HG02884 (cell line): Measurements from ENCODE around the gene FASN.
A peak's percentile ranks its signal among the peaks of the same experiment; 100 is the strongest.
"Not testable (repeated sequence)": the region's sequence is repeated elsewhere in the genome, so short reads cannot be mapped to it uniquely, and the experiment has no call there.

ENCODE experiments used
- ATAC-seq: cut with Tn5 transposase; IDR thresholded peaks from one replicate; pipeline ENCODE4 v1.9.1; 2021; ENCODE audit warnings: mild to moderate bottlenecking, moderate library complexity; ENCODE audit not compliant: unreplicated experiment

The FASN gene

DNA sequence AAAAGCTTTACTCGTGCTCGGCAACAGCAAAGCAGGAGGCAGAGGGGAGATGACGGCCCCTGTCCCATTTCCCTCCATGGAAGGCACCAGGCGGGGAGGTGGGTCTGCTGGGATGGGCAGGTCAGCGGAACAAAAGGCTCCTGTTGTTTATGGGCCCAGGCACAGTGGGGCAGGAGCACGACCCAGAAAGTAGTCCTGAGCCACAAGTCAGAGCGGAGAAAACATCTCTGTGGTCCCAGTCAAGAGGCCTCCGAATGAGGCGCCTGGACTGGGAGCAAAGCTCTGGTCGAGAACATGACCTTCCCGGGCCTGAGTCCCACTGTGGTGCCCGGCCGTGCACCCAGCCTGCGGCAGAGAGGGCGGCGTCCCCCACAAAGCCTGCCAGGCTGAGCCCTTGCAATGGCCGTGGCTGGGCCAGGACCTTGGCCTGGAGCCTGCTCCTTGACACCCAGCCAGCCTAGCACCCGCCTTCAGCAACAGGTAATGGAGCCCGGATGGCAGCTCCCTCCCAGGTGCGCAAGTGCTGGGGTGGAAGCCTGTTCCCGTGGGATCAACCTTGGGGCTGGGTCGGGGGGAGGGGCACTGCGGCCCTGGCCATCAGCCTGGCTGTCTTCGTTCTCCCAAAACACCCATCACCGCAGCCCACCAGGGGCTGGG is 50.0 kb downstream of the FASN start:
- no peak for ATAC-seq

DNA sequence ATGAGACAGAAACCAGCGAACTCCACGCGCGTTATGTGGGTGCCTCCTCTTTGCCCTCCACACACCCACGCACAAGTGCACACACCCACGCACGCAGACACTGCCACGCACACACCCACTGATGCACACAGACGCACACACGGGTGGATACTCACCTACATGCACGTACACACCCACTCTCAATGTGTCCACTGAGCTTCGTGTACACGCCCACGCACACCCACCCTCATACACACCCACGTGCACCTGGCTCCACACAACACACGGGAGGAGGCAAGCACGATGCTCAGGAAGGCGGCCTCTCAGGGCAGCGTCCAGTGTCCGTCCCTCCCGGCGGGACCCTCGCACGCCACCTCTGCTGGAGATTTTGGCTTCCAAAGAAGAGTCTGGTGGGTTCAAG is 50.7 kb downstream of the FASN start:
- ATAC-seq: no peak

DNA sequence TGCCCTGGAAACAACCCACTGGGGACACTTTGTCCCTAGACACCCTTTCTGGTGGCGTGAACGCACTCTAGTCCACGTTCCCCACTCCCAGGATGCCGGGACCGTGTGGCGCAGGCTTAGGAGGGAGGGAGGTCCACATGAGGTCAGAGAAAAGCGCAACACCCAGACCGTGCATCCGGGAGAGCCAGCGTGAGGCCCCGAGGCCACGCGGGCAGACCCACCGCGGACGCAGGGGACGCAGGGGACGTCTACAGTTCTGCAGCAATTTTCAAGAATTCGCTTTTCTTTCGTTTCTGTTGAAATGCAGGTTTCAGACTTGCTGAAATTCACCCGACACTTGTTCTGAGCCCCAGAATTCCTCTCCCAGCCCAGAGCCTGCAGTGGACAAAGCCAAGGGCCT is 51.1 kb downstream of the FASN start:
- no peak for ATAC-seq

- ATAC-seq: no peak
Measured at GRCh38 chr17:82045936-82046484, 52.0 kb downstream of the FASN start.

DNA sequence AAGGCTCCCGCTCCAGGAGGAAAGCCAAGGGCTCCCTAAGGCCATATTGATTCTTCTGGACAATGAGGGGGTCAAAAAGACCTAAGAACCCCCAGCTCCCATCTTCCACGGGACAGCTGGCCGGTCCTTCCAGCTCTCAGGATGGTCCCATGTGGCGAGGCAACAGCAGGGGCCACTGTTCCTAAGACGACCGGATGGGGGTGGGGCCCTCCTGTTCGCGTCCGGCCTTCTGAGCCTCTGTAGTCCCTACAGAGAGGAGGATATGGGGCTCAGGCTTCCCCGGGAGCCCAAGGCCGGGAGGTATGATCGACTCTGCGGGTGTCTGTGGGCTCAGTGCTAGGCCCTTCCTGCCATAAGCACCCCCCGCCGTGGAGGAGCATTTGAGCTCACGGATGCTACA is 54.5 kb downstream of the FASN start:
- ATAC-seq: no peak

DNA sequence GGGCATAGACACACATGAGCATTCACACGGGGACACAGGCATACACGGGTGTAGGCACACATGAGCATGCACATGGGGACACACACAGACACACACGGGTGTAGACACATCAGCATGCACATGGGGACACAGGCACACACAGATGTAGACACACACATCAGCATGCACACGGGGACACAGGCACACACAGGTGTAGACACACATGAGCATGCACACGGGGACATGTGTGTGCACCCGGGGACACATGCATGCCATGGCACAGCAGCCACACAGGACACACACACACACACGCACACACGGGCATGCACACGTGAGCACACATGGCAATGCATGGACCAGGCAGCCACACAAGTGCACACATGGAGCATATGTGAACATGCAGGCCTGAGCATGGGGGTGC is 55.4 kb downstream of the FASN start:
- ATAC-seq: no peak

GRCh38 chr17:82041144-82041814 is 56.8 kb downstream of the FASN start:
- no peak for ATAC-seq

DNA sequence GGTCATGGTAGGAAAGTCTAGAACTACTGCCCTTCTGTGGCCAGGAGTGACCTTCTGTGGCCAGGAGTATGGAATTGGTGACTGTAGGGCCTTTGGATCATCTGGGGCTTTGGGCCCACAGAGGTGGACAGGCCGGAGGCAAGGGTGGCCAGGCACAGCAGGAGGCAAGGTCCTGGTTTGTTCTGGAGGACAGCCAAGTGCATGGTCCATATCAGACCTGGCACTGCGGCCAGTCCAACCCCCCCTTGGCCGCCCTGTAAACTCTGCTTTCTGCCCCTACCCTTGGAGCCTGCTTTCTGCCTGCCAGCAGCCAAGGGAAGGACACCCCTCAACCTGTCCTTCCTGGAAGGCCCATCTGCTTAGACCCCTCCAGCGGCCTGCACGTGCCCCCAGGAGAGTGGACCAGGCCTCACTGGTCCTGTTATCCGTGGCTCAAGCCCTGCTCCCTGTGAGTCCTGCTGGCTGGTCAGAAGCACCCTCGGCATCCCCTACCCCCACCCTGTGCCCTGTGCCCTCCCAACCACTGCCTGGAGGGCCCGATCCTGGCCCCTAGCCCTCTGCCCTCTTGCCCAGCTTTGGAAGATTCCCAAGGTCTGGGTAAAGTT is 58.2 kb downstream of the FASN start:
- no peak for ATAC-seq

DNA sequence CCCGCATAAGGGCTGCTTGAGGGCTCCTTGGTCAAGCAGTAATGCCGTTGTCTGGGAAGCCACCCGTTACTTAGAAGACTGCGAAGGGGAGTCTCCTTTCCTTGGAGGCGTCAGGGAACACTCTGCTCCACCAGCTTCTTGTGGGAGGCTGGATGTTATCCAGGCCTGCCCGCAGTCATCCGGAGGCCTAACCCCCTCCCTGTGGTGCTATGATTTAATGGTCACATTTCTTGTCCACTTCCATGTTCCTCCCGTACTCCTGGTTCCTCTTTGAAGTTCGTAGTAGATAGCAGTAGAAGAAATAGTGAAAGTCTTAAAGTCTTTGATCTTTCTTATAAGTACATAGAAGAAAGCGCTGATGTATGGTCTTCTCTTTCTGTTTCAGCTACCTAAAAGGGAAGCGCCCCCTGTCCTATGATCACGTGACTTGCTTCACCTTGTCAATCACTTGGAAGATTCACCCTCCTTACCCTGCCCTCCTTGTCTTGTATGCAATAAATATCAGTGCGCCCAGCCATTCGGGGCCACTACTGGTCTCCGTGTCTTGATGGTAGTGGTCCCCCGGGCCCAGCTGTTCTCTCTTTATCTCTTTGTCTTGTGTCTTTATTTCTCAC is 59.1 kb downstream of the FASN start:
- ATAC-seq: not testable (repeated sequence)

GRCh38 chr17:82037889-82038195 is 60.2 kb downstream of the FASN start:
- no peak for ATAC-seq

DNA sequence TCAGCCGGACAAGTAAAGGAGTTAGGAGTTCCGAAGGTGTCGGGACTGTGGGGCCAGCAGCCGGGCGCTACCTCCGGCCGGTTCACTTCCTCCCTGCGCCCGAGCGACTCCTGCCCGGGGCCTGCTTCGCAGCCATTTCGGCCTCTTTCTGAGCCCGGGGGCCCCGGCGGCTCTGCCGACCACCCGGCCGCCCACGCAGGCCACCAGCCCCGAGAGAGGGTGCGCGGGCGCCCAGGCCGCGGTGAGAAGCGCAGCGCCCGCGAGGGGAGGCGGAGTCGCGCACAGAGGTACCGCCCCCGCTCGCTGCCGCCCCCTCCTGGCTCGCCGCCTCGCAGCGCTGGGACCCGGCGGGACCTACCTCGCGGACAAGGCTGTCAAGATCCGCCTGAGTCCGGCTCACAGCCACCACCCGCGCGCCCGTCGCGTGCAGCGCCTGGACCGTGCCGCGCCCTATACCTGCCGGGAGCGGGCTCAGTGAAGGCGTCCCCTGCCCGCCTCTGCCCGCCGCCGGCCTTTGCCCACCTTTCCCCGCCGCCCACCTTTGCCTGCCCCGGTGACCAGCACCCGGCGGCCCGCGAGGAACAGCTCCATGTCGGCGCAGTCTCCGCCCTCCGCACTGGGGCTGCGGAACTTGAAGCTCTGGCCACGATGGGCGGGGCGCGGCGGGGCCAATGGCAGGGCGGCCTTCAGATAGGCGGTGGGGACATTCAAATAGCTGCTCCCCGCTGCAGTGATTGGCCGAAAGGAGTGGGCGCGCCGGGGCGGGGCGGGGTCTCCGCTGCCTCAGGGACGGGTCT is 60.7 kb downstream of the FASN start, which contains the start of gene DCXR:
DCXR (minus strand) TSS at position 606 of the 797 bp plus-strand sequence; CDS start at position 591, 15 bp downstream.
- ATAC-seq: peak; percentile 86

GRCh38 chr17:82036634-82037091 is 61.4 kb downstream of the FASN start:
- ATAC-seq: no peak

DNA sequence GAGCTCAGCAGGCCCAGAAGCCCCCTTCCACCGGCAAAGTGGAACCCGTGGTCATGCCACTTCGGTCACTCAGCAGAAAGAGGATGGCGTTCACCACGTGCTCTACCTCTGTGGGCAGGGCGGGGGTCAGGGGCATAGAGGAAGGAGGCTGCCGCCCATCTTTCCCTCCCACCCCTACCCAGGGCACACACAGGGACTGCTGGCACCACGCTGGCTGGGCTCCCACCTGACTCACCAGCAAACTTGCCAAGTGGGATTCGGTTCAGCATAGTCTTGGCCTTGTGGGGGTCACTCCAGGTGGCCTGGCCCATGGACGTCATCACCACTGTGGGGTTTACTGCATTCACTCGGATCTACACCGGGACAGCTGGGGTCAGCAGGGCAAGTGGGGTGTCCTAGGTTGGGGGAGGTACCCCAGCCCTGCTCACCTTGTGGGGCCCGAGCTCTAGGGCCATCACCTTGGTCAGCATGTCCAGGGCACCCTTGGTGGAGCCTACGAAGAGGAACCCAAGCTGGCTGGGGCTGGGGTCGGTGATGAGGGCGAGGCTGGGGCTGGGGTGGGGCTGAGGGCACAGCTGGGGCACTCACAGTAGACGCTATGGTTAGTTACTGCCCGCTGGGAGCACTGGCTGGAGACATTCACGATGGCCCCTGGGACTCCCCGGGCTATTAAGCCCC is 61.9 kb downstream of the FASN start:
- no peak for ATAC-seq

DNA sequence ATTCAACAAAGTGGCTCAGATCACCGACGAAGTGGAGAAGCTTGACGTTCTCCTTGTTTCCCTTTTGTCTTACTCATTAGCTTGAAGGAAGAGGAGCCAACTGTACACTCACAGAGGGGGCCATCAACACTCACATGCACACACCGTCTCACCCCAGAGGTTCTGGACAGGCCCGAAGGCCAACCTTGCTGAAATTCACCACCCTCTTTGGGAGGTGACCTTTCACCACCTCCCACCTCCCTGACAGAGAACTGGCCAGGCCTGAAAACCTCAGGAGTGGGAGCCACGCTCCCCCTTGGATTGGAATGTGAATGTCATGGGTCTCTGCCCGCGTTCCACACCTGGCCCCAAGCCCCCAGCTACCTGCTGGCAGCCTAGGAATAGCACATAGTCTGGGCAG is 62.5 kb downstream of the FASN start:
- no peak for ATAC-seq

DNA sequence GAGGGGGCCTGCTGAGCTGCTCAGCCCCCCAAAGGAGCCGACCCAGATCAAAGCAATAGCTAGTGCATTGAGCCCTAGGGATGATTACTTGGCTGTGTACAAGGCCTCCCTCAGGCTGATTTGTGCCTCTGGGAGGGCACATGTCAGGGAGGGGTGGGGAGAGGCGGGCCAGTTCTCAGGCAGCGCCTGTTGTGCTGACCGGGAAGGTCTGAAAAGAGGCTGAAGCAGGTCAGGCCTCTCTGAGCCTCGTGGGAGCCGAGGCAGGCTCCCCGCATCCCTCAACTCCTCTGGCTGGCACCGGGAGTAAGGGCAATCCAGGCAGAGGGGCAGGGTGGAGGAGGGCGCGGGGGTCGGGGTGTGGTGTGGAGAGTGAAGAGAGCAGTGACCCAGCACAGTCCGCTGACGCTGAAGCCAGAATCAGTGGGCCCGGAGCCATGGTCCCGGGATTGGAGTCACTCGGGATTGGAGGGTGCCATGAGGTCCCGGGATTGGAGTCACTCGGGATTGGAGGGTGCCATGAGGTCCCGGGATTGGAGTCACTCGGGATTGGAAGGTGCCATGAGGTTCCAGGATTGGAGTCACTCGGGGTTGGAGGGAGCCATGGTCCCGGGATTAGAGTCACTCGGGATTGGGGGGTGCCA is 63.5 kb downstream of the FASN start:
- no peak for ATAC-seq

DNA sequence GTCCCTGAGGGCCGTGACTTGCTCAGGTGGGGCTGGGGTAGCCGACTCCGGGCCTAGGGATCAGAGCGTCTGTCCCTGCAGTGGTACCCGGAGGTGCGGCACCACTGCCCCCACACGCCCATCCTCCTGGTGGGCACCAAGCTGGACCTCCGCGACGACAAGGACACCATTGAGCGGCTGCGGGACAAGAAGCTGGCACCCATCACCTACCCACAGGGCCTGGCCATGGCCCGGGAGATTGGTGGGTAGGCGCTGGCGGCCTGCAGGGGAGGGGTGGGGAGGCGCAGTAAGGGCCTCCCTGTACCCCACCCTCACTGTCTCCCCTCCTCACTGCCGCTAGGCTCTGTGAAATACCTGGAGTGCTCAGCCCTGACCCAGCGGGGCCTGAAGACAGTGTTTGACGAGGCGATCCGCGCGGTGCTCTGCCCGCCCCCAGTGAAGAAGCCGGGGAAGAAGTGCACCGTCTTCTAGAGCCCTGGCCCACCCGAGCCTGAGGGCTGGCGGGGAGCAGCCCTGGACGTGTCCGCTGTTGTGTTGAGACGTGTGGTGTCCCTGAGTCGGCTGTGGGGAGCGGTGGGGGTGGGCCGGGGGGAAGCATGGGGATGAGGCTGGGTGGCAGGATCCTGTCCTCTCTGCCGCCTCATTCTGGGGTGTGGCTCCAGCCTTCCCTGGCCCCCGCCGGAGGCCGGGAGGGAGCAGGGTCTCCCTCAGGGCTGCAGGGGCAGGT is 64.5 kb downstream of the FASN start:
- no peak for ATAC-seq

DNA sequence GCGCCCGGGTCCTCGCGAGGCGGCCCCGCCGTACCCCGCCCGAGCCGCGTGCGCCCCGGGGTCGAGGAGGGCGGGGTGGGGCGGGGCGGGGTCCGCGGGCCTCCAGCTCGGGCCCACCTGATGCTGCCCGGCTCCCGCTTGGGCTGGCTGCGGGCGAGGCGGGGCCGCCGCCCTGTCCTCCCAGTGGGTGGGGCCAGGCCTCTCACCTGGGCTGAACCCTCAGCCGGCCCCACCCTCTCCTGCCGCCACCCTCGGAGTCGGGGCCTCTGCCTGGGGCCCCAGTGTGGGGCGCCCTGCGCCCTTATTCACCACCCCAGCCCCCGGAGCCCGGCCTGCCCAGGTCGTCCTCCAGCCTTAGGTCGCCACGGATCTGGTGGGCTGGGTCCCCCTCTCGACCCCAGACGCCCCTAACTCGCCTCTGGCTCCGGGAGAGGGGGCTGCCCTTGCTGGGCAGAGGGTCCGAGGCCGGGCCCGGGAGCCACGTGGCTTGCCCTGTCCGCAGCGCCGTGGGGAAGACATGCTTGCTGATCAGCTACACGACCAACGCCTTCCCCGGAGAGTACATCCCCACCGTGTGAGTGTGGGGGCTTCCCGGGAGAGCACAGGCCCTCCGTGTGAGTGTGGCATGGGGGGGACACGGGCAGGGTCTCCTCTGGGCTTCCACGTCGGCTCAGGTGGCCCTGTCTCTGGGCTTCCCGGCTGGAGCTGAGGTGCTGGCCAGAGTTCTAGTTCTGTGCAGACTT is 66.0 kb downstream of the FASN start:
- no peak for ATAC-seq

DNA sequence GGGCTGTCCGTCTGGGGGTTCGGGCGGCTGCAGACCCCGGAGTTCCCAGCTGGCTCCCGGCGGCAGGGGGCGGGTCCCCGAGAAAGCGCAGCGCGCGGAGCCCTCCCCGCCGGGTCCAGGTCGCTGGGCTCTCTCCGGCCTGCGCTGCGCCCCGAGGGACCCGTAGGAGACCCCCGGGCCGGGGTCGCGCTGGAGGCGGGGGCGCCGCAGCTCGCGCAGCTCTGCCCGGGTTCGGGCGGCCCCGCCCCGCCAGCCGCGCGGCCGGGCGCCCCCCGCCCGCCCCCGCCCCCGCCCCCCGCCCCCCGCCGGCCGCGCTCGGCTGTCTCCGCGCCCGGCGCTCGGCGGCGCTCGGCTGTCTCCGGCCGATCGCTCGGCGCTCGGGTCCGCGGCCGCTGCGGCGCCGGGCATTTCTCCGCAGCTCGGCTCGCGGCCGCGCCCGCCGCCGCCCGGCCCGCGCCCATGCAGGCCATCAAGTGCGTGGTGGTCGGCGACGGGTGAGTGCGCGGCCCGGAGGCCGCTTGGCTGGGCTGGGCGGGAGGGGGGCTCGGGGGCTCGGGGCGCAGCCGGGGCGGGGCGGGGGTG is 66.6 kb downstream of the FASN start, which contains the start of gene RAC3:
RAC3 (plus strand) TSS at position 376 of the 582 bp plus-strand sequence; CDS start at position 460, 84 bp downstream.
- ATAC-seq: no peak
